NB4 (cell line): ENCODE results near the gene CAMTA1.

ENCODE experiments used
- CTCF ChIP-seq: IDR thresholded peaks from one replicate; pipeline ENCODE4 v1.5.1; 2012; ENCODE audit warnings: low read depth, low read length
- MAX ChIP-seq: IDR thresholded peaks from 2 replicates; pipeline ENCODE4 v1.6.1; 2011; ENCODE audit warnings: low read depth, low read length
- MYC ChIP-seq: IDR thresholded peaks from 2 replicates; pipeline ENCODE4 v1.6.1; 2011; ENCODE audit warnings: low read depth, low read length
- POLR2A ChIP-seq: IDR thresholded peaks from 2 replicates; pipeline ENCODE4 v1.6.1; 2011; ENCODE audit warnings: mild to moderate bottlenecking; ENCODE audit not compliant: insufficient read length; ENCODE audit errors: extremely low read depth

GRCh38 chr1:7778133-7778628, 992.9 kb downstream of the CAMTA1 start:
- TF ChIP-seq MAX (no peak), CTCF (no peak), POLR2A (no peak), MYC (no peak)
